GM18505 (cell line): ENCODE data around the gene RARA.

ENCODE experiments used
- ATAC-seq: cut with Tn5 transposase; IDR thresholded peaks from one replicate; pipeline ENCODE4 v1.9.1; 2021; ENCODE audit not compliant: unreplicated experiment
- POLR2A ChIP-seq: IDR thresholded peaks from 4 replicates; pipeline ENCODE4 v1.6.1; 2011; ENCODE audit warnings: borderline replicate concordance; ENCODE audit not compliant: insufficient read depth, insufficient read length; ENCODE audit errors: extremely low read depth

The RARA gene

DNA sequence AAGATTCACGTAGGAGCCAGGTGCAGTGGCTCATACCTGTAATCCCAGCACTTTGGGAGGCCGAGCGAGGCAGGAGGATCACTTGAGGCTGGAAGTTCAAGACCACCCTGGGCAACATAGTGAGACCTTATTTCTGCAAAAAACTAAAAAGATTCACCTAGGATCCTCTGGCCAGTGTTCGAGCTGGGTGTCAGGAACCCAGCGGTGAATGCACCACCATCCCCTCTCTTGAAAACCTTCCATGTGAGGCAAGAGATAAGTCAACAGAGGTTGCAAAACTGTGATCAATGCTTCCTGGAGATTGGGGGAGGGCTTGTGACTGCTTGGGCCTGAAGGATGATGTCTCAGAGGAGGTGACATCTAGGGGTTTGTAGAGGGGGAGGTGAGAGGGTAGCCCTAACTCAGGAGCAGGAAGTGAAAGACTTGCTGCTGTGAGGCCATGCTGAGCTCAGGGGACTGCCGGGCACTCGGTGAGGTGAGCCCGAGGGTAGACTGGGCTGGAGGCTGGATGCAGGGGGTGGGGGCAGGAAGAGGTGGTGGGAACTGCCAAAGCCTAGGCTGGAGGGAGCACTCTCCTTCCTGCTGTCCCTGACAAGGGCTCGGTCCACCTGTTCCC lies 43.9 kb downstream of the RARA start:
- no peak for TF ChIP-seq POLR2A
- no peak for ATAC-seq

DNA sequence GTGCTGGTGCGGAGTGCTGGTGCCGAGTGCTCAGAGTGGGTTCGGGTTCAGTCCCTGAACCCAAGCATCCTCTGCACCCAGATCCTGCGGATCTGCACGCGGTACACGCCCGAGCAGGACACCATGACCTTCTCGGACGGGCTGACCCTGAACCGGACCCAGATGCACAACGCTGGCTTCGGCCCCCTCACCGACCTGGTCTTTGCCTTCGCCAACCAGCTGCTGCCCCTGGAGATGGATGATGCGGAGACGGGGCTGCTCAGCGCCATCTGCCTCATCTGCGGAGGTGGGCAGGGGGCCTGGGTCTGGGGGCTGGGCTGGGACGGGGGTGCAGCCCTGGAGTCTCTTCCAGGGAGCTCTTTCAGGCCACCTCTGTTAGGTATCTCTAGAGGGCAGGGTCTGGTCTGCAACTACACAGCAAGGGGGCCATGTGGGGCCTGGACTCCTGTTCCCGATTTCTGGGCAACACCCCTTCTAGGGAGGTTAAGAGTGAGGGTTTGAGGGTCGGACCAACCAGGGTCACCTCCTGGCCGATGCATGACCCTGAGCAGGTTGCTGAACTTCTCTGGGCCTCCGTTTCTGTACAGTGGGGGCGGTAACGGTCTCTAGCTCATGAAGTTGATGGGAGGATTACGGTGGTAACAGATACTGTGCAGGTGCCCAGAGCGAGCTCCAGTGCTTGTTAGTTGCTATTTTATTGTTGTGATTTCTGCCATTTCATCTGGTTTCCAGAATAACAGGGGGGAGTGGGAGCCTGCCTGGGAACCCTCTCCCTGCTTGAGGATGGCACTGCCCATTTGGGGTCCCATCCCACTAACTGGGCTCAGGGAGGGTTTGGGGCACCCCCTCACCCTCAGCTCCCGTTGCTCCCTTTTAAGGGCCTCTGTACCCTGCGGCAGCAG lies 45.5 kb downstream of the RARA start:
- ATAC-seq: no peak
- TF ChIP-seq POLR2A: no peak

DNA sequence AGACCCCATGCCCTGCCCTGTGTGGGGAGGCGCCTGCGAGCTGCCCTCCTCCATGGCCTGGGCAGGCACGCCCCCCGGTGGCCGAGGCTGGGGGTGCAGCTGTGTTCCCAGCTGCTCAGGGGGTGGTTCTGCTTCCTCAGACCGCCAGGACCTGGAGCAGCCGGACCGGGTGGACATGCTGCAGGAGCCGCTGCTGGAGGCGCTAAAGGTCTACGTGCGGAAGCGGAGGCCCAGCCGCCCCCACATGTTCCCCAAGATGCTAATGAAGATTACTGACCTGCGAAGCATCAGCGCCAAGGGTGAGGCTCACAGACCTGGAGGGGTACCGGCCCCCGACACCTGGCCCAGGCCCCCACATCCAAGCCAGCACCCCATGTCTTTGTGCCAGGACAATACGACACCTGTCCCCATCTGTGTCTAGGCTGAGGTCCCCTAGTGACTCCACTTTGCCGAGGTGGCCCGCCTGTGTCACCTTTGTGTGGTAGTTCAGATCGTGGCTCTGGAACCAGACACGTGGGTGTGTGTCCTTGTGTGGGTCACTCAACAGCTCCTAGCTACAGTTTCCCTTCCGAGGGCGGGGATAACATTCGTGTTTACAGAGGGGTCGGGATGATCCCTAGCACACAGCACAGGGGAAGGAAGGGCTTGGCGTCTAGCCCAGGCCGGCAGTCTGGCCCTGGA lies 46.3 kb downstream of the RARA start:
- no peak for ATAC-seq
- no peak for TF ChIP-seq POLR2A

DNA sequence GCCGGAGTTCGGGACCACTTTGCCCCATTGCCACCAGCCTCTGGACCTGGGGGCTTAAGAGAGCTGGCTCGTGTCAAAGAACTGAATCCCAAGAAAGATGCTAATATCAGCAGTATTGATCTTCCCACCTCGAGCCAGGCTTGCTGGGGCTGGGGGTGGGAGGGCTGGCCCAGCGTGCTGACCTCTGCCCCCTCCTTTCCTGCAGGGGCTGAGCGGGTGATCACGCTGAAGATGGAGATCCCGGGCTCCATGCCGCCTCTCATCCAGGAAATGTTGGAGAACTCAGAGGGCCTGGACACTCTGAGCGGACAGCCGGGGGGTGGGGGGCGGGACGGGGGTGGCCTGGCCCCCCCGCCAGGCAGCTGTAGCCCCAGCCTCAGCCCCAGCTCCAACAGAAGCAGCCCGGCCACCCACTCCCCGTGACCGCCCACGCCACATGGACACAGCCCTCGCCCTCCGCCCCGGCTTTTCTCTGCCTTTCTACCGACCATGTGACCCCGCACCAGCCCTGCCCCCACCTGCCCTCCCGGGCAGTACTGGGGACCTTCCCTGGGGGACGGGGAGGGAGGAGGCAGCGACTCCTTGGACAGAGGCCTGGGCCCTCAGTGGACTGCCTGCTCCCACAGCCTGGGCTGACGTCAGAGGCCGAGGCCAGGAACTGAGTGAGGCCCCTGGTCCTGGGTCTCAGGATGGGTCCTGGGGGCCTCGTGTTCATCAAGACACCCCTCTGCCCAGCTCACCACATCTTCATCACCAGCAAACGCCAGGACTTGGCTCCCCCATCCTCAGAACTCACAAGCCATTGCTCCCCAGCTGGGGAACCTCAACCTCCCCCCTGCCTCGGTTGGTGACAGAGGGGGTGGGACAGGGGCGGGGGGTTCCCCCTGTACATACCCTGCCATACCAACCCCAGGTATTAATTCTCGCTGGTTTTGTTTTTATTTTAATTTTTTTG lies 47.1 kb downstream of the RARA start:
- no peak for TF ChIP-seq POLR2A
- ATAC-seq: no peak

DNA sequence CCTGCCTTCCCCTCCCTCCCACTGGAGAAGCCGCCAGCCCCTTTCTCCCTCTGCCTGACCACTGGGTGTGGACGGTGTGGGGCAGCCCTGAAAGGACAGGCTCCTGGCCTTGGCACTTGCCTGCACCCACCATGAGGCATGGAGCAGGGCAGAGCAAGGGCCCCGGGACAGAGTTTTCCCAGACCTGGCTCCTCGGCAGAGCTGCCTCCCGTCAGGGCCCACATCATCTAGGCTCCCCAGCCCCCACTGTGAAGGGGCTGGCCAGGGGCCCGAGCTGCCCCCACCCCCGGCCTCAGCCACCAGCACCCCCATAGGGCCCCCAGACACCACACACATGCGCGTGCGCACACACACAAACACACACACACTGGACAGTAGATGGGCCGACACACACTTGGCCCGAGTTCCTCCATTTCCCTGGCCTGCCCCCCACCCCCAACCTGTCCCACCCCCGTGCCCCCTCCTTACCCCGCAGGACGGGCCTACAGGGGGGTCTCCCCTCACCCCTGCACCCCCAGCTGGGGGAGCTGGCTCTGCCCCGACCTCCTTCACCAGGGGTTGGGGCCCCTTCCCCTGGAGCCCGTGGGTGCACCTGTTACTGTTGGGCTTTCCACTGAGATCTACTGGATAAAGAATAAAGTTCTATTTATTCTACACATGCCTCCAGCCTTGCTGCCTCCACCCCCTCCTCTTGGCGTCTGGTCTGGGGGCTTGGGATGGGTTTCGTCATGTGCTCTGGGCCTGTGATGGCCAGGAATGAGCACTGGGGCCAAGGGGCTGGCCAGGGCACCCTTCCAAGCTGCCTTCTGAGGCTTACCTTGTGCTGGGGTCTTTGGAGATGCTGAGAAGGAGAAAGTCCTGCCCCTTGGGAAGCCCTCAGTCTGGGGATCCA lies 48.3 kb downstream of the RARA start:
- no peak for TF ChIP-seq POLR2A
- ATAC-seq: no peak

DNA sequence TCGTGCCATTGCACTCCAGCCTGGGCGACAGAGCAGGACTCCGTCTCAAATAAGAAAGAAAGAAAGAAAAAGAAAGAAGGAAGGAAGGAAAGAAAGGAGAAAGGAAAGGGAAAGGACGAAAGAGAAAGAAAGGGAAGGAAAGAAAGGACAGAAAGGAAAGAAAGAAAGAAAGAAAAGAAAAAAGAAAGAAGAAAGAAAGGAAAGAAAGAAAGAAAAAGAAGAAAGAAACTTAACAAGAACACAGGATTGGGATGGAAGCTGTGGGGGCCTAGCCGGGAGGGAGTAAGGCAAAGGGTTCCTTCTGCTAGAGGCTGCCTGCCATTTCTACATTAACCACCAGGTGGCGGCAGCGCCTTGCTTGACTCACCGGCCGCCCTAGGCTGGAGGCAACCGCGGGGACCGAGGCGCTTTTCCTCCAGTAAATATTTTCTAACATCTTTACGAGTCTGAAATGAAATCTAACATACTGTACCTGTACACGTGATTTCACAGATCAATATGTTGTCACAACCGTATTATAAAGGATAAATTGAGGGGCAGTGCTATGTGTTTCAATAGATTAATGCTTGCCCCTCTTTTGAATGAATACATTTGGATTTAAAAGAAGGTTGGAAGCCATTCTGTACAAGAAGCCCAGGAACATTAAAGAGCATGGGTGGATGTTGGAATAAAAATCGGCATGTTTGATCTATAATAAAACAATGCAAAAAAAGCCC lies 49.5 kb downstream of the RARA start:
- ATAC-seq: no peak
- no peak for TF ChIP-seq POLR2A

DNA sequence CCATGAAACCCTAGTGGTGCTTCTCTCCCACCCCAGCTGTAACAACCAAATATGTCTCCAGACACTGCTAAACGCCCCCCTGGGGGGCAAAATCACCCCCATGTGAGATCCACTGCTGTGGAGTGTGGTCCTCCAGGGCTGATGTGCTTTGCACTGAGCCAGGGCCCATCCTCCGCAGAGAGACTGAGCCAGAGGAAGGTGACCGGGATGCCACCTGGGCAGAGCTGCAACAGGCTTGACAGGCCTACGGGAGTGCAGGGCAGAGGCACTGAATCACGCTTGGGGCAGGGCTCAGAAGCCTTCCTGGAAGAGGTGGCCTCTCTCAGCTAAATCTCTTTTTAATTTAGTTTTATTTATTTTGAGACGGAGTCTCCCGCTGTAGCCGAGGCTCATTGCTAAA lies 51.1 kb downstream of the RARA start:
- ATAC-seq: no peak
- TF ChIP-seq POLR2A: no peak

DNA sequence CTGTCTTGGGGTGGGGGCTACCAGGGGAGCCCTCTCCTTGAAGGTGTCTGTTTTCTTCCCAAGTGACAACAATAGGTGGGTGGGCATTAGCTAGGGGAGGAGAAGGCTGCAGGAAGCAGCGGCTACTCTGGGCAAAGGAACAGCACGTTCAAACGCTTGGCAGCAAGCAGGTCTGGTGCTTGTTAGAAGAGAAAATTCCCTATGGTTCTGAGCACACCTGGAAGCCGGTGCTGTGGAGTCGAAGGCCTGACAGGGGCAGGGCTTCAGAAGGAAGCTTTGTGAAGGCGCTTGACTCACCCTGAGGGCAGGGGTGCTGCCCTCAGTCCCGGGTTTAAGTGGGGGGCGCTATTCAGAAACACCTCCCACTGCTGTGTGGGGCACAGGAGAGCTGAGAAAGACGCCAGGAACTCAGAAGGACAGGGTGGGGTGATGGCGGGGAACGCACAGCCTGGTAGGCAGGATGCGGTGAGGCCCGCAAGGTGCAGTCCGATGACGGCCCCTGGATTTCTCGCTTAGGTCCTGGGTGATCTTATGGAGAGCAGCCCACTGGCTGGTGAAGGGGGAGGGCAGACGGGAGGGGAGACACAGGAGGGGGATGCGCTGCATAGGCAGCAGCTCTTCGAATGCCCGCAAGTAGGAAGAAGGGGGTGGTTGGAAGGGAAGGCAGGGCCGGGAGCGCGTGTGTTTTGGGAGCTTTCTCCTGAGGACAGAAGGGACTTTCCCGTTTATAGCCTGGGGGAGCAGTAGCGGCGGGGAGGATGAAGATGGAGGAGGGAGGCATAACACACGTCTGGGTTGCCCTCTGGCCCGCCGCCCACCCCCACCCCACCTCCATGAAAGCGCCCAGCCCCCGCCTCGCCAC lies 52.3 kb downstream of the RARA start:
- no peak for TF ChIP-seq POLR2A
- no peak for ATAC-seq

DNA sequence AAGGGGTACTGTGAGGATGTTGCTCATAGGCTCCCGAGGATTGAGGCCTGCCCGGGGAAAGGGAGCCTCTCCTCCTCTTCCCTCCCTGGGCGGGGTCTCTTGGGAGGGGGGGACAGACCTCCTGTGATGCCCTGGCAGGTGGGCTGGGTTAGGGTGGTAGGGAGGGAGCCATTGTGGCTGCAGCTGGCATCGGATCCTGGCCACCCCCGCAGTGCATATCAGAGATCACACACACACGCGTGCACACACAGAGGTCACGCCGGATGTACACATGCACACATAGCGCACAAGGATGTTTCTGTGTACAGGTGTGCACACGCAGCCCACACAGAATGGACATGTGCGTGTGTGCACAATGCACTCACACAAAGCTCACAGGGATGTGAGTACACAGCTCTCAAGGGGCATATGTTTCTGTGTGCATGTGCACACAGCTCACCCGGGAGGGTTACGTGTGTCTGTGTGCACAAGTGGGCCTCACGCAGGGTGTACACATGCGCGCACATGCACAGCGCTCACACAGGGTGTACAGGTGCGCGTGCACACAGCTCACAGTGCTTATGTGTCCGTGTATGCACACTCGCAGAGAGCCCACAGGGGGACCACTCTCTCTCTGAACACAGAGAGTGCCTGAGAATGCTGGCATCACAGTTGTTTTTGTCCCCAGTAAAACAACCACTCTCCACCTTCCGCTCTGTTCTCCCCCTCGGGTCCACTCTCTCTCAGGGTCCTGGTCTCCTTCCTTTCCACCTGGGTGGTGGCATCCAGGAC lies 53.1 kb downstream of the RARA start:
- no peak for TF ChIP-seq POLR2A
- no peak for ATAC-seq

DNA sequence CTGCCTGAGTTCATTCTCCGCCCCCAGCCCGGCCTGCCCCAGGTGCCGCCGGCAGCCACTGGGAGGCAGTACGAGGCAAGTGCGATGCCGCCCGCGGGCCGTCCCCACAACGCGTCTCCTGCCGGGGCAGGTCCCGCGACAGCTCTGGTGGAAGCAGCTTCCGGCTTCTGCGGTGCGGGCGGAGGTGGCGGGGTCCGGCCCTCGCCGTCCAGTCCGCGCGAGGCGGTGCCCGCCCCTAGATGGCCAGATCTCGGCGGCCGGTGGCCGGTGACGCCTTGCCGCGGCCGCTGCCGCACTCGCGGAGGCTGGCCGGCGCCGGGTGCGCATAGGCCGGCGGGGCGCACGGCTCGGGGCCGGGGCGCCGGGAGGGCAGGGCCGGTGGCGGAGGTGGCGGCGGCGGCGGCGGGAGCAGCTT lies 53.7 kb downstream of the RARA start:
- peak; percentile 56 for ATAC-seq
- no peak for TF ChIP-seq POLR2A
